Bronchial epithelial cell (primary cell): ENCODE measurements around the gene SLC25A22. TPM values are rescaled to one million over a fixed set of nuclear protein-coding genes. Genes with fewer than 3 reads are reported as not detected.

Experiments
- DNase-seq: peaks from one replicate; pipeline ENCODE4 v3.0.0-alpha.2; 2010; ENCODE audit warnings: low read depth
- FAIRE-seq: peaks from 2 replicates; lab custom pipeline; 2011; peaks lifted over from hg19 to GRCh38; lab: Jason Lieb, UNC
- H3K27me3 ChIP-seq: 2 replicates; pipeline ENCODE4 v1.5.1; 2011; ENCODE audit warnings: low read length; ENCODE audit not compliant: control insufficient read depth, insufficient read depth
- H3K36me3 ChIP-seq: 2 replicates; pipeline ENCODE4 v1.5.1; 2011; ENCODE audit warnings: low read length; ENCODE audit not compliant: control insufficient read depth, insufficient read depth
- H3K4me3 ChIP-seq: 2 replicates; pipeline ENCODE4 v1.5.1; 2011; ENCODE audit warnings: mild to moderate bottlenecking, low read depth, low read length, control low read depth
- CTCF ChIP-seq: IDR thresholded peaks from 2 replicates; pipeline ENCODE4 v1.5.1; 2011; ENCODE audit warnings: mild to moderate bottlenecking, moderate library complexity, low read length, control low read depth, inconsistent platforms; ENCODE audit not compliant: insufficient read depth, severe bottlenecking
- total RNA-seq: library from RNA; depleted of rRNA; stranded (reverse); fragments of >200 nt; gene quantifications from 2 replicates; pipeline ENCODE4 v1.2.1, GENCODE V29; 2014

The SLC25A22 gene
- total RNA-seq, 1 donor from 2014 or later, result 5.3 TPM

DNA sequence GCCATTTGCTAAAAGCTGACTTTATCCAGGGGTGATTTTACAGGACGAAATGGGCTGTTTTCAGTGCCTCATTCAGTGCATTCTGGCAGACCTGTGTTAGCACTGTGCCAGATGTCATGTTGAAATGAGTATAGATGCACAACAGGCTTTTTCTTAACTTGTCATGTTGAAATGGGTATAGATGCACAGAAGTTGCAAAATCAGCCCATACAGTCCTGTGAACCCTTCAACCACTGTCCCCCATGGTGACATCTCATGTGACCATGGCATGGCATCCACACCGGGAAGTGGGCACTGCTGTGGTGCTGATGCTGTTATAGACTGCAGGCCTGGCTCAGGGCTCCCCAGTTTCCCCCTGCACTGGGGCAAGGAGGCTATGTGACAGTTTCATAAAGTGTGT lies 48.4 kb downstream of the SLC25A22 start:
- TF ChIP-seq CTCF, result no peak
- FAIRE-seq, result no peak
- no peak for DNase-seq
- Histone ChIP-seq H3K36me3 (peaks cover 2% of the 10 kb centered on the region), H3K4me3 (no peak overlapping the region), H3K27me3 (no peaks in the 10 kb centered on the region)

DNA sequence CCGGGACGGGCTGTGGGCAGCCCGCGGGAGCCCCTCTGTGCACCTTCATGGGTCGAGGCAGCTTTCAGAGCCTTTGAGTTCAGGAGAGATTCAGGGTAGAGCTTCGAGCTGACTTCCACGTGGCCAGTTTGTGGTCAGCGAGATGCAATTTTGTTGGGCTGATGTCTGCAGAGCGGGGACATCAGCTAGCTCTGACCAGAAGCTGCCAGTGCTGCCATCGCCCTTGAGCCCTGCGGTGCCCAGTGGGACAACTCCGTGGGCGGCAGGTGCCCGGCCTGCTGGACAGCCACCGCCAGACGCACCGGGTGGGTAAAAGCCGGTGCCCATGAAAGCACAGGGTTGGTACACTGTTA lies 50.1 kb downstream of the SLC25A22 start:
- FAIRE-seq, result no peak
- no peak for TF ChIP-seq CTCF
- H3K4me3 ChIP-seq, result peak overlapping the region; percentile 98
- DNase-seq, result no peak
- no peaks in the 10 kb centered on the region for H3K27me3 ChIP-seq
- peaks cover 2% of the 10 kb centered on the region for H3K36me3 ChIP-seq

GRCh38 chr11:747158-748006 lies 50.7 kb downstream of the SLC25A22 start, which contains the start of gene TALDO1:
Gene TALDO1 (plus strand): TSS chr11:747464. CDS start chr11:747482, 18 bp downstream.
- peak; percentile 34 for TF ChIP-seq CTCF
- peaks cover 2% of the 10 kb centered on the region for H3K36me3 ChIP-seq
- H3K27me3 ChIP-seq, result no peaks in the 10 kb centered on the region
- DNase-seq (peak; percentile 64), FAIRE-seq (no peak)
- H3K4me3 ChIP-seq, result peak within 1 kb of the TSS; percentile 98

DNA sequence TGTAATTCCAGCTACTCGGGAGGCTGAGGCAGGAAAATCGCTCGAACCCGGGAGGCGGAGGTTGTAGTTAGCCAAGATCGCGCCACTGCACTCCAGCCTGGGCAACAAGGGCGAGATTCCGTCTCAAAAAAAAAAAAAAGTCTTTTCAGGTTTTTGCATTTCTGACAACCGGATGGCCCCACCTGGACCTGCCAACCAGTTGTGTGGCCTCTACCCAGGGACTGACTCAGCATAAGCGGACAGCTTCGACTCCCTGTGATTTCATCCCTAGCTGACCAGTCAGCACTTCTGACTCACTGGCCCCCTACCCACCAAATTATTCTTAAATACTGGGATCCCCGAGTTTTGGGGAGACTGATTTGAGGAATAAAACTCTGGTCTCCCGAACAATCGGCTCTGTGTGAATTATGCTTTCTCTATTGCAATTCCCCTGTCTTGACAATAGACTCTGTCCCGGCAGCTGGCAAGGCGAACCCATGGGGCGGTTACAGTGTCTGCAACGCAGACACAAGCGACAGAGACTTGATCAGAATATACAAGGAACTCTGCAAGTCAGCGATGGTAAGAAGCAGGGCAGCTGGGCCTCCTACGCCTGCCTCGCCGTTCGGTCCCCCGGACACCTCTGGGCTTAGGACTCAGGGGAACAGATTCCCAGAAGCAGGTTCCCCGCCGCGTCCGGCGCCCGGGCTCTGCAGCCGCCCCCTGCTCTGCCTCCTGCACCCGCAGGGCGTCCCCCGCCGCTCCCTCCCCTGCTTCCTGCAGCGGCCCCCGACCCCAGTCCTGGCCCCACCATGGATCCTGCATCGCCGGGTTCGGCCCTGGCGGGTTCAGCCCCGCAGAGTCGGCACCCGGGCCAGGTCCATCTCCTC lies 51.6 kb downstream of the SLC25A22 start:
- peak; percentile 28 for DNase-seq
- peak overlapping the region; percentile 98 for H3K4me3 ChIP-seq
- no peak for TF ChIP-seq CTCF
- H3K27me3 ChIP-seq, result no peaks in the 10 kb centered on the region
- H3K36me3 ChIP-seq, result peaks cover 2% of the 10 kb centered on the region
- no peak for FAIRE-seq

DNA sequence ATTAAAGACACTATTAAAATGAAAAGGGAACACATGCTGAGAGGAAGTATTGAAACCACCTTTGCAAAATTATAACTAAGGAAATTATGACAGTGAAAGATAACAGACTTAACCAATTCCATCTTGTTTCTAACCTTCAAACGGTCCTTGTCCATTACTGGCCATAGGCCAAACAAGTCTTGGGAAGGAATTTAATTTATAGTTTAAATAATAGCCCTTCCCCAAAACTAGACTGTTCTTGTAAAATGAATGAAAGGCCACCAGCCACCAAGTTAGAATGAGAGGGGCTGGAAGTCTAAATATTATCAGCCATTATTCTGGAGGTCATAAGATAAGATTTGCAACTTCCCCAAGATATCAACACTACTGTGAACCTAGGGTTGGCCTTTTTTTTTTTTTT lies 52.7 kb downstream of the SLC25A22 start:
- Histone ChIP-seq H3K36me3 (no peaks in the 10 kb centered on the region), H3K27me3 (no peaks in the 10 kb centered on the region), H3K4me3 (no peak overlapping the region)
- TF ChIP-seq CTCF, result no peak
- no peak for FAIRE-seq
- DNase-seq, result no peak
